HepG2 (cell line): ENCODE results near the gene KLC4. TPM values are rescaled to one million over a fixed set of nuclear protein-coding genes. Genes with fewer than 3 reads are reported as not detected.

Experiments
- ATAC-seq: fragments of 200-7000 bp; cut with Tn5 transposase; 3 replicates; pipeline ENCODE4 v1.9.1; 2020; ENCODE audit warnings: mild to moderate bottlenecking, moderate library complexity
- BruUV-seq: library from RNA; stranded (reverse); fragments of 400-500 nt; replicated peaks from 2 replicates; lab custom pipeline; 2021; lab: Mats Ljungman, UMichigan
- CTCF ChIA-PET: fragments of 300-600 bp; formaldehyde crosslinking; extraction: SDS; loops from one replicate; lab custom pipeline; 2021; ENCODE audit warnings: low total read pairs, inconsistent platforms, low intra/inter-chr PET ratio; lab: Yijun Ruan, JAX
- POLR2A ChIA-PET: fragments of 350-600 bp; sonication (Branson Sonifier 250); formaldehyde crosslinking; loops from one replicate; lab custom pipeline; 2020; ENCODE audit warnings: antibody characterized with exemption, inconsistent platforms; lab: Yijun Ruan, JAX
- DNase-seq: peaks from one replicate; pipeline ENCODE4 v3.0.0-alpha.2; 2015; ENCODE audit warnings: low spot score
- FAIRE-seq: peaks from 3 replicates; lab custom pipeline; 2011; peaks lifted over from hg19 to GRCh38; lab: Jason Lieb, UNC
- H2AFZ ChIP-seq: one replicate; pipeline ENCODE4 v1.6.1; 2011; ENCODE audit warnings: low read length, inconsistent platforms
- H3K27ac ChIP-seq: fragments of 300-600 bp; 3 replicates; pipeline ENCODE4 v1.8.0; 2011; ENCODE audit warnings: mixed run types, mild to moderate bottlenecking, mixed read lengths, low read length, inconsistent platforms; ENCODE audit not compliant: insufficient read depth; ENCODE audit errors: extremely low read length
- H3K27me3 ChIP-seq, 2 experiments: fragments of 200-600 bp in 1 of 2; 2 replicates in 1 of 2; 3 replicates in 1 of 2; pipeline versions ENCODE4 v1.6.0 to v1.8.0; 2011; ENCODE audit warnings: low read length in 2 of 2, mild to moderate bottlenecking in 2 of 2, moderate library complexity in 2 of 2, inconsistent platforms in 1 of 2; ENCODE audit not compliant: insufficient read depth in 2 of 2, control insufficient read depth in 1 of 2
- H3K36me3 ChIP-seq, 2 experiments: fragments of 200-600 bp in 1 of 2; replicated peaks in 1 of 2; 2 replicates in 1 of 2; 3 replicates in 1 of 2; pipeline versions ENCODE4 v1.5.1 to v1.8.0; 2011; ENCODE audit warnings: low read length in 2 of 2, inconsistent platforms in 1 of 2; ENCODE audit not compliant: insufficient read depth in 2 of 2, control insufficient read depth in 1 of 2
- H3K4me1 ChIP-seq: 2 replicates; pipeline ENCODE4 v1.5.1; 2012; ENCODE audit warnings: low read length, inconsistent platforms; ENCODE audit not compliant: insufficient read depth
- H3K4me2 ChIP-seq: 2 replicates; pipeline ENCODE4 v1.6.0; 2011; ENCODE audit warnings: low read depth, low read length, inconsistent platforms
- H3K4me3 ChIP-seq, 3 experiments: fragments of 200-600 bp in 1 of 3; sonication (generic), shearing (Covaris generic) in 1 of 3; replicated peaks in 1 of 3; 2 replicates each; pipeline ENCODE4 v1.5.1; 2011 to 2016; ENCODE audit warnings: low read length in 3 of 3, inconsistent platforms in 2 of 3, low read depth in 2 of 3, mild to moderate bottlenecking in 2 of 3, control low read depth in 1 of 3, mixed read lengths in 1 of 3; ENCODE audit not compliant: insufficient read depth in 1 of 3
- H3K79me2 ChIP-seq: one replicate; pipeline ENCODE4 v1.6.1; 2011; ENCODE audit warnings: low read length, inconsistent platforms; ENCODE audit not compliant: insufficient read depth
- H3K9ac ChIP-seq: 2 replicates; pipeline ENCODE4 v1.6.0; 2011; ENCODE audit warnings: mild to moderate bottlenecking, low read depth, low read length, inconsistent platforms; ENCODE audit not compliant: insufficient read depth
- H3K9me3 ChIP-seq: 2 replicates; pipeline ENCODE4 v1.5.1; 2012; ENCODE audit warnings: mild to moderate bottlenecking, low read length
- H4K20me1 ChIP-seq: 2 replicates; pipeline ENCODE4 v1.6.0; 2011; ENCODE audit warnings: inconsistent platforms, mild to moderate bottlenecking, low read length, moderate library complexity; ENCODE audit not compliant: insufficient read depth
- AGO2 ChIP-seq: fragments of 200-400 bp; formaldehyde crosslinking; optimal IDR thresholded peaks from 2 replicates; pipeline ENCODE3; 2017; ENCODE audit warnings: mild to moderate bottlenecking, low read depth, low read length, moderate library complexity
- MXI1 ChIP-seq: IDR thresholded peaks from 3 replicates; pipeline ENCODE4 v1.6.1; 2012; ENCODE audit warnings: low read depth, low read length, inconsistent platforms, borderline replicate concordance
- NRL ChIP-seq: sonication (generic); formaldehyde crosslinking; IDR thresholded peaks from 2 replicates; pipeline ENCODE4 v1.5.0; 2020; ENCODE audit warnings: missing genetic modification reagents, mild to moderate bottlenecking, moderate library complexity, borderline replicate concordance
- REL ChIP-seq: sonication (generic); formaldehyde crosslinking; conservative IDR thresholded peaks from 2 replicates; pipeline ENCODE4 v1.8.0; 2022; ENCODE audit warnings: mild to moderate bottlenecking, missing genetic modification reagents, moderate library complexity
- WGBS: methylation state at CpG from one replicate; pipeline ENCODE4 v1.1.6; 2017; ENCODE audit warnings: low lambda C conversion rate; 5-methylcytosine and 5-hydroxymethylcytosine counted together
- in situ Hi-C: cut with HindIII; loops from 2 replicates; pipeline ENCODE4 v1.10.0; 2017; ENCODE audit warnings: low pct_unique_long_range_greater_than_20kb; ENCODE audit not compliant: extremely low pct_ligation_motif_present
- intact Hi-C: fragments of 100-400 bp; cut with micrococcal nuclease; formaldehyde crosslinking; loops from one replicate; pipeline ENCODE4 v1.10.0; 2022; ENCODE audit not compliant: unreplicated experiment
- polyA plus RNA-seq, 8 experiments: library from polyadenylated mRNA; depleted of rRNA in 3 of 8; stranded (reverse) in 7 of 8; unstranded in 1 of 8; fragments of >200 nt; fragmentation: Illumina TruSeq in 4 of 8; extraction: Trizol in 4 of 8; gene quantifications; 2 replicates each; pipeline versions ENCODE4 v1.2.1 to v1.2.3, GENCODE V29; 2011 to 2016; ENCODE audit warnings: low read depth in 4 of 8, missing spikeins in 1 of 8, mixed read lengths in 1 of 8; ENCODE audit not compliant: insufficient read depth in 1 of 8
- total RNA-seq, 5 experiments: library from RNA; depleted of rRNA; stranded (reverse); fragments of >200 nt; fragmentation: Illumina TruSeq; extraction: Trizol; gene quantifications; 2 replicates each; pipeline ENCODE4 v1.2.3, GENCODE V29; 2016; ENCODE audit warnings: low read depth in 1 of 5

The KLC4 gene
- total and polyA plus RNA-seq, 2 of the 13 experiments (the other 11 are each of a cell fraction or from before 2014, with no cell fraction given), result 45.4 to 70.4 TPM

DNA sequence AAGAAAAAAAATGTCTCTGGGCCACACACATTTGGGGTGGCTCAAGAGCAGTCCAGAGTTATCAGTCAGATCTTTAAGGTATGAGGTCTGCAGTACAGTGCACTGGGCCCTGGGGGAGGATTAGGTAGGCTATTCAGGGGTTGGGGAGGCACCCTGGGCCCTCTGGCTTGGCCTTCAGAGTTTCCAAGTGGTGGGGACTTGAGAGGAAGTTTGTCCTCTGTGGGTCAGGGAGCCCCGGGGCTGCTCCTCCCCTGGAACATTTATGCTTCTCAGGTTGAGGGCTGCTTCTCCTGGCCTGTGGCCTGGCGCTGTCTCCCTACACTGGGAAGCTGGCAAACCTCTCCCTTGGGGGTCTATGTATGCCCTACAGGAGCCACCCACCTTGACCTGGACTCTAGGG, 62.7 kb downstream of the KLC4 start:
- Histone ChIP-seq H3K79me2 (peaks cover 56% of the 10 kb centered on the region), H3K4me3 (no peak overlapping the region), H3K4me1 (peaks cover 56% of the 10 kb centered on the region), H3K4me2 (no peak overlapping the region), H4K20me1 (no peaks in the 10 kb centered on the region), H3K9ac (no peak overlapping the region), H3K27ac (no peak overlapping the region), H2AFZ (no peak overlapping the region), H3K27me3 (no peaks in the 10 kb centered on the region), H3K36me3 (no peaks in the 10 kb centered on the region), H3K9me3 (no peaks in the 10 kb centered on the region)
- FAIRE-seq (no peak), DNase-seq (no peak), ATAC-seq (no peak; the same call in 2 of the 3 replicates)
- intact Hi-C loops (no loop called here), in situ Hi-C loops (loop anchor here (10.0 kb wide), 1 partner anchor 47 kb away; the partner anchor contains the start of gene PTK7)
- TF ChIP-seq MXI1, result no peak
- TF ChIP-seq NRL, result 0 out of 2 replicates have a peak, but pooled peaks have one; percentile 11
- CTCF ChIA-PET, result no interaction called here
- BruUV-seq, result no TSS peak
- no CpG with 5 or more reads among the region's 2 CpGs for WGBS
- POLR2A ChIA-PET, result no interaction called here

GRCh38 chr6:43123461-43124314, 64.3 kb downstream of the KLC4 start:
- FAIRE-seq, result no peak
- Histone ChIP-seq H3K4me2 (no peak overlapping the region), H3K4me3 (no peak overlapping the region), H3K79me2 (peaks cover 54% of the 10 kb centered on the region), H2AFZ (no peak overlapping the region)
- TF ChIP-seq AGO2 (peak; percentile 28), REL (CRISPR knock-in tag) (no peak)
- TF ChIP-seq, all 625 proteins: peak for 1
- no peak for ATAC-seq
- ChIA-PET POLR2A (interaction anchor here (1.1 to 2.9 kb wide), 3 partner anchors 27 to 63 kb away, joined by 3 to 19 read pairs (median 5); partner anchors contain the start of genes KLC4 and MRPL2), CTCF (no interaction called here)
- H3K9ac ChIP-seq, result no peak overlapping the region
- H3K27me3 ChIP-seq, result no peaks in the 10 kb centered on the region
- H3K27ac ChIP-seq, result no peak overlapping the region
- H4K20me1 ChIP-seq, result no peaks in the 10 kb centered on the region
- H3K9me3 ChIP-seq, result no peaks in the 10 kb centered on the region
- in situ Hi-C loops, result loop anchor here (10.0 kb wide), 1 partner anchor 49 kb away; the partner anchor contains the start of gene PTK7
- no peaks in the 10 kb centered on the region for H3K36me3 ChIP-seq
- no peak for DNase-seq
- H3K4me1 ChIP-seq, result peaks cover 59% of the 10 kb centered on the region
- intact Hi-C loops, result no loop called here
- 89% methylated on average over 23 of the region's 25 CpGs for WGBS
- BruUV-seq, result no TSS peak
